ENCODE measurements around the gene EXOSC6.
"Not testable (repeated sequence)": the region's sequence is repeated elsewhere in the genome, so short reads cannot be mapped to it uniquely, and the experiment has no call there.

- not testable (repeated sequence) for TF ChIP-seq CTCF (conservative IDR thresholded peaks at IDR 0.05; ENCODE audit: low read depth in 2 of 2); JUNB (IDR thresholded peaks at IDR 0.05; ENCODE audit: unreplicated experiment); POLR2AphosphoS5 (IDR thresholded peaks at IDR 0.05; ENCODE audit: low read depth); CREB1 (CRISPR knock-in tag; IDR thresholded peaks at IDR 0.05; ENCODE audit: low read depth); EZH2 (IDR thresholded peaks at IDR 0.05; ENCODE audit: low read depth, unreplicated experiment); EZH2phosphoT487 (IDR thresholded peaks at IDR 0.05; ENCODE audit: unreplicated experiment); REST (IDR thresholded peaks at IDR 0.05; ENCODE audit: unreplicated experiment); STAT1 (IDR thresholded peaks at IDR 0.05; ENCODE audit: unreplicated experiment); ZNF114 (CRISPR knock-in tag; IDR thresholded peaks at IDR 0.05); ETS1 (IDR thresholded peaks at IDR 0.05); NANOG (IDR thresholded peaks at IDR 0.05; ENCODE audit: borderline replicate concordance)
These were observed 35.7 kb upstream of the EXOSC6 start for GRCh38 chr16:70287304-70287971.
